ENCODE results near the gene TLK1.

DNA sequence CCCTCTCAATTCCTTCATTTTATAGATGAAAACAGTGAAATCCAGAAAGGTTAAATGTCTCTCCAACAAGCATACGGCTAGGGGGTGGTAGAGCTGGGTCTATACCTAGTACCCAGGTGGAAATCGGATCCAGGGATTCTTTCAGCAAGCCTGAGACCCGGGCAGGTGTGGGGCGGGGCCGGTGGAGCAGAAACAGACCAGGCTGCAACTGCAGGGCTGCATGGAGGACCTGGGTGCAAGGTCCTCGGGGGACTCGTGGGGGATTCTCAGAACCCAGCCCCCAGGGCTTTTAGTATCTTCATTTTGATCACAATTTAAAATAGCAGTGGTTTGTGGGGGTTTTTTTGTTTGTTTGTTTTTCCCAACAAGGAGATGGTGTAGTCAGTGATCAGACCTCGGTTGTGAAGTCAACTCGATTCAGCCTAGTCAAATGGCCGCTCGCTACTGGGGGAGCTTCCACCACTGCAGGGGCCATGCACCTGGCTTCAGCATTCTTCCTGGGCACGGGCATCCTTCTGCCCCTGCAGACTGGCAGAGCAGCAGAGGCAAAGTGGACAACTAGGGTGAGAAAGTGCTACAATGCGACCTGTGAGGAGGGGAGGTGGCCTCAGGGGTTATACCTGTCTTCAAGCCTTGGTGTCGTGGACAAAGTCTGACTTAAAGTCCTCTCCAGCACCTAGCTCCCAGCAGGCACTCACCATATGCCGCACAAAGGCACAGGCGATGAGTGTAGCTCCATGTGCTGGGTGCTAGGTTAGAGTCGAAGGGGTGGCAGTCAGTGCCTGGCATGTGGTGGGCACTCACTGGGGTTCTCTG is 185.4 kb downstream of the TLK1 start:
- TF ChIP-seq POLR2AphosphoS5 (IDR thresholded peaks at IDR 0.05), result no peak
- TF ChIP-seq, protein P1, sequence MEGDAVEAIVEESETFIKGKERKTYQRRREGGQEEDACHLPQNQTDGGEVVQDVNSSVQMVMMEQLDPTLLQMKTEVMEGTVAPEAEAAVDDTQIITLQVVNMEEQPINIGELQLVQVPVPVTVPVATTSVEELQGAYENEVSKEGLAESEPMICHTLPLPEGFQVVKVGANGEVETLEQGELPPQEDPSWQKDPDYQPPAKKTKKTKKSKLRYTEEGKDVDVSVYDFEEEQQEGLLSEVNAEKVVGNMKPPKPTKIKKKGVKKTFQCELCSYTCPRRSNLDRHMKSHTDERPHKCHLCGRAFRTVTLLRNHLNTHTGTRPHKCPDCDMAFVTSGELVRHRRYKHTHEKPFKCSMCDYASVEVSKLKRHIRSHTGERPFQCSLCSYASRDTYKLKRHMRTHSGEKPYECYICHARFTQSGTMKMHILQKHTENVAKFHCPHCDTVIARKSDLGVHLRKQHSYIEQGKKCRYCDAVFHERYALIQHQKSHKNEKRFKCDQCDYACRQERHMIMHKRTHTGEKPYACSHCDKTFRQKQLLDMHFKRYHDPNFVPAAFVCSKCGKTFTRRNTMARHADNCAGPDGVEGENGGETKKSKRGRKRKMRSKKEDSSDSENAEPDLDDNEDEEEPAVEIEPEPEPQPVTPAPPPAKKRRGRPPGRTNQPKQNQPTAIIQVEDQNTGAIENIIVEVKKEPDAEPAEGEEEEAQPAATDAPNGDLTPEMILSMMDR (IDR thresholded peaks at IDR 0.05), result no peak
- no peak for TF ChIP-seq POLR2A (IDR thresholded peaks at IDR 0.05)
- no peak for TF ChIP-seq EP300 (IDR thresholded peaks at IDR 0.05)

Measured in sigmoid colon (tissue), 4 donors.